Amniotic stem cell (primary cell): ENCODE results near the gene MEGF10.

ENCODE experiments used
- DNase-seq: peaks from one replicate; lab custom pipeline; 2025; lab: John Stamatoyannopoulos, UW

Gene MEGF10

DNA sequence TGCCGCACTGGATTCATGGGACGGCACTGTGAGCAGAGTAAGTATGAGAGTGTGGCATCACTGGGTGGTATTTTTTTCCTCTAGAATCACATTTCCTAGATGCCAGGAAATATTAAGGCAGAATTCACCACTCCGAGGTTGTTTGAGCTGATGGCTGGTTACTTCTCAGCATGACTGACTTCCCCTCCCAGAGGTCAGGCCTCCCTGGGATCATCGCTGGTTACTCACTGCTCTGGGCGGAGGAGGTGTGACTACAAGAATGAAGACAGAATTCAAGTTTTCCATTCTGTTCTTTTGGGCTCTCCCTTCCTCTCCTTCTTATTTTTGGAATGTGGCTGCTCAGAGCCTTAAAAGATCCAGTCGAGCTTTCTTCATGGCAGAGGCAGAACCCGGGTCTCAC lies 150.2 kb downstream of the MEGF10 start:
- DNase-seq: no peak

- peak; percentile 36 for DNase-seq
Measured at GRCh38 chr5:127441799-127442484, 151.3 kb downstream of the MEGF10 start.

- no peak for DNase-seq
Measured at GRCh38 chr5:127444171-127444570, 153.6 kb downstream of the MEGF10 start.

DNA sequence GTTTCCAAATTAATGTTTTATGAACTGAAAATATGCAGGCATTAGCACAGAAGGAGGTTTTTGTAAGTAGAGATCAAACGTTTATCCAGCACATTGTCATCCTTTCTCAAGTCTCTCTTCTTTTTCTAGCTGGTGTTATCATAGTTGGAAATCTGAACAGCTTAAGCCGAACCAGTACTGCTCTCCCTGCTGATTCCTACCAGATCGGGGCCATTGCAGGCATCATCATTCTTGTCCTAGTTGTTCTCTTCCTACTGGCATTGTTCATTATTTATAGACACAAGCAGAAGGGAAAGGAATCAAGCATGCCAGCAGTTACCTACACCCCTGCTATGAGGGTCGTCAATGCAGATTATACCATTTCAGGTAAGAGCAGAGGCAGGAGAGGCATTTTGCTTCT lies 154.7 kb downstream of the MEGF10 start:
- no peak for DNase-seq

DNA sequence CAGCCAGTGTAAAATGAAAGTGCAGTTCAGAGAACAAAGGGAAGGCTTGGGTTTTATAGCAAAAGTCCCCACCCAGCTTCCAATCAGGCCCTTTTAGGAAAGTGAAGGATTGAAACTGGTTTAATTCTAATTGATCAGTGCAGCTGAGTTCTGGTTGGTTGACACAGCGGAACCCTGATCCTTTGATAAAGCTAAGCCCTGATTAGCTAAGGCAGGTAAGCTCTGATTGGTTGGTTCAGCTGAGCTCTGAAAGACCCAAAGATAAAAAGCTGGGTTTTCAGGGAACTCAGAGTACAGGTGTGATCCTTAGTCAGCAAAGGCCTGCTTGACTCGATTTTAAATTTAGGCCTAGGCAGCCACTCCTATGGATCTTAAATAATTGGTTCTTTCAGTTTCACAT lies 156.0 kb downstream of the MEGF10 start:
- DNase-seq: no peak

- DNase-seq: peak; percentile 78
Measured at GRCh38 chr5:127447827-127448226, 157.2 kb downstream of the MEGF10 start.

DNA sequence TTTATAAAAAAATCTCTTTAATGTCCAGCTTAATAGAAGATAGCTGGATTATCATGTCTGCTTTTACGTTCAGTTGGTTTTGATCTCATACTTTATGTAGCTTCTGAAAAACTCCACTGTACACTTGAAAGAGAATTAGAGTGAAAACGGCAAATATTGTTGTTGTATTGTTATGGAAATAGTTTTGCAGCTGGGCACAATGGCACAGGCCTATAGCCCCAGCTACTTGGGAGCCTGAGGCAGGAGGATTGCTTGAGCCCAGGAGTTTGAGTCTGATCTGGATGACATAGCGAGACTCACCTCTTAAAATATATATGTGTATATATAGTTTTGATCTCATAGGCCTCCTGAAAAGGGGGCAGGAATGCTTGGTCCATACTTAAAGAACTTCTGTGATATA lies 159.4 kb downstream of the MEGF10 start:
- no peak for DNase-seq

DNA sequence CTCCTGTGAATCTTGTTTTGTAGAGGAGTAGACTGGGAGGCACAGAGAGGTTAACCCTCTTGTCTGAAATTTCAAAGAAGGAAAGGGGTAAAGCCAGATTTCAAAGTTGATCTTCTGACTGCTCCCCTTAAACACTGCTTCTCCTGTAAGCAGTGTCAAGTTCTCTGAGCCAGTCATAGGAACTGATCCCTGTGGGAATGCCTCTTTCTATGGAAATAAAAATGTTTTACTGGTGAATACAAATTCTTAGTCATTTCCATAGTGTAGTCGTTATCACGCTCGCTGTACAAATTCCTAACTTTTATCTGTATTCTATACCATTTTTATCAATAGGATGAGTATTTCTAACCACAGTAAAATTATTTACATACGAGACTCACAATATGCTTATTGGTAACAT lies 160.5 kb downstream of the MEGF10 start:
- no peak for DNase-seq

DNA sequence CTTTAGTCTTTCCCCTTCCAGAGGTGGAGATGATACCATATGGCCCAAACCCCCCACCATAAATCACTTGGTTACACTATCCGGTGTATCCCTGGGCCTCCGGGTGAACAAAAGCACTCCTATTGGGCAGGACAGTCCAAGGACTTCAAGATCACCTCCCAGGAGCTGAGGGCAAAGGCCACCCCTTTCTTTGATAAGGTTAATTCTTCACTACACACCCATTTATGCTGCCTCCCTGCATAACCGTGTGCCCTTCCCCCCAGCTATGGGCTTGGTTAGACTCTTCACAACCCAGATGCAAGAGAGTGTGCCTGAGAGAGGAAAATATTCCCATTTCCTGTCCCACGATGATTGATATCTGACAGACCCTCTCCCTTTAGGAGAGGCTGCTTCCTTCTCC lies 162.0 kb downstream of the MEGF10 start:
- DNase-seq: no peak

DNA sequence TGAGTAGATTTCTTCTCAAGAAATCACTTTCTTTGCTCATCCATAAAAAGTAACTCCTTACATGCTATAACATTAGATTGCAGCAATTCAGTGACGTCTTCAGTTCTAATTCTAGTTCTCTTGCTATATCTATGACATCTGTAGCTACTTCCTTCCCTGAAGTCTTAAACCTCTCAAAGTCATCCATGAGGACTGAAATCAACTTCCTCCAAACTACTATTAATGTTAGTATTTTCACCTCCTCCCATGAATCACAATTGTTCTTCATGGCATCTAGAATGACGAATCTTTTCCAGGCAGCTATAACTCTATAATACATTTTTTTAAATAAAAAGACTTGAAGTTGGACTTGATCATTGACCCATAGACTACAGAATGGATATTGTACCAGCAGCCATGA lies 180.6 kb downstream of the MEGF10 start:
- no peak for DNase-seq

DNA sequence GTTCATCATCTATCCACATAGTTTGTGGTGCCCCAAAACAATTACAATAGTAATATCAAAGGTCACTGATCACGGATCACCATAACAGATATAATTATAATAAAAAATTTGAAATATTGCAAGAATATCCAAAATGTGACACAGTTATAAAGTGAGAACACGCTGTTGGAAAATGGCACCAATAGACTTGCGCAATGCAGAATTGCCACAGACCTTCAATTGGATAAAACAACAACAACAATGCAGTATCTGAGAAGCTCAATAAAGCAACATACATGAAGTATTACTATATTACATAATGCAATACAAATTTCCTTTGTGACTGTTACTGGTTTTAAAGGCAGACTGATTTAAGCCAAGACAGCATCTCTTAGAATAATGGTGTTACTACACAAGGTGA lies 182.1 kb downstream of the MEGF10 start:
- no peak for DNase-seq

DNA sequence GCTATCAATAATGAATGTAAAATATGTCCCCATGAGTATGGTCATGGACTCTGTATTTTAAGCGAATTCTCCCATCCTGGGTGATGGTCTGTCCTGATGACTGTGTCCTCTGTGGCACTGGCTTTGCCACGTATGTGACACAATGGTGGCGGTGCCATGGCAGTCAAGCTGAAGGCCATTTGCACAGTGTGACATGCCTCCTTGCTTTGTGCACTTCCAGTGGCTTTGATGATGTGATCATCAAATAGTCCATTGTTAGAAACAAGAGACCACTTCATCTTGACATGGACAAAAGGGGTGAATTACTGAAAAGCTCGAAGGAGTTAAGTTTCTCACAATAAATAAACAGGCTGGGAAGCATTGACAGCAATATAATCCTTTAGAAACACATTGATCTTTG lies 195.9 kb downstream of the MEGF10 start:
- no peak for DNase-seq

DNA sequence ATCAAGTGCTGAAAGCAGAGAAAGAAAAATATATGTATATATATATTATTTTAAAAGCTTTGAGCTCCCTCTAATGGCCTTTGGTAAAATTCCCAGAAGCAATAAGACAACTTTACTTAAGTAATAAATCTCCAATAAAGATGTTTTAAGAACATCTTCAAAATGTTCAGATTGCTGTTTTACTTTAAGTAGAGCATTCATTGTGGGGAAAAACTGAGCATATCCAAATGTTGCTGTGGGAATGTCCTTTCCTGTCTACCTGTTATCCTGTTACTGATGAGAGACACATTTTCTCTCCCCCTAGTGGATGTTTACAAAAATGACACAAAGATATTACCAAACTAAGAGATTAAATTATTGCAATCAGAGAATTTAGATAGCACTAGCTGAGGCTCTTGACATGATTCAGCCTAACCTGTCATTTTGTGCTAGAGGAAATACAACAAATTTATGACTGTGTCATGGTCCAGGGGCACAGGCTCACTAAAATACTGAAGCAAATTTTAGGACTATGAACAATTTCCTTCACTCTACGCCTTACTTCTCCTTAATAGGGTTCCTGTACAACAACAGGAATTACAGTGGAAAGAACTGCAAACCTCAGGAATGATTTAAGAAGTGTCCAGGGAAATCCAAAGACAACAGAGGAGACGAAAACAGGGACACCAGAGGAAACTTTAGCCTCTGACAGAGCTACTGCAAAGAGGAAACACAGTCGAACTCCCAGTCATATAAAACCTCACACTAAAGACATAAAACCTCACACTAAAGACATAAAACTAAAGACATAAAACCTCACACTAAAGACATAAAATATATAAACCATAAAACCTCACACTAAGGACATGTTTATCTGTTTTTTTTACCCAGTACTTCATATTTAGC lies 202.5 kb downstream of the MEGF10 start:
- peak; percentile 27 for DNase-seq

GRCh38 chr5:127498548-127498947 lies 208.0 kb downstream of the MEGF10 start:
- DNase-seq: no peak

GRCh38 chr5:127505905-127506304 lies 215.3 kb downstream of the MEGF10 start:
- no peak for DNase-seq

DNA sequence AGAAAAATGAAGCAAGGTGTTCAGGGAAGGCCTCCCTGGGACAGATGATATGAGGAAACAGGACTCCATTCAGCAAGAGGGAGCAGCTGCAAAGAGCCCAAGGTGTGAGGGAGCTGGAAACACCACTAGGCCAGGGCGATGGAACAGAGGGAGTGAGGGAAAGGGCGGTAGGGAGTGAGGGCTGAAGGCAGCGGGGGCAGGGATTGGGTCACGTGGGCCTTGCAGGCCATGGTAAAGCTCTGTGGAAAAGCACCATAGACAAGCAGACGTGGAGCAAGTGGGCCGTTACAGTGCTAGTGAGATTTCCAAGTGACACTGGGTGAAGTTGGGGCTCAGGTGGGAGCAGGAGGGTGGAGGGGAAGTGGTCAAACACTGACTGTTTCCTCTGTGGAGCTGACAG lies 216.0 kb downstream of the MEGF10 start:
- no peak for DNase-seq

DNA sequence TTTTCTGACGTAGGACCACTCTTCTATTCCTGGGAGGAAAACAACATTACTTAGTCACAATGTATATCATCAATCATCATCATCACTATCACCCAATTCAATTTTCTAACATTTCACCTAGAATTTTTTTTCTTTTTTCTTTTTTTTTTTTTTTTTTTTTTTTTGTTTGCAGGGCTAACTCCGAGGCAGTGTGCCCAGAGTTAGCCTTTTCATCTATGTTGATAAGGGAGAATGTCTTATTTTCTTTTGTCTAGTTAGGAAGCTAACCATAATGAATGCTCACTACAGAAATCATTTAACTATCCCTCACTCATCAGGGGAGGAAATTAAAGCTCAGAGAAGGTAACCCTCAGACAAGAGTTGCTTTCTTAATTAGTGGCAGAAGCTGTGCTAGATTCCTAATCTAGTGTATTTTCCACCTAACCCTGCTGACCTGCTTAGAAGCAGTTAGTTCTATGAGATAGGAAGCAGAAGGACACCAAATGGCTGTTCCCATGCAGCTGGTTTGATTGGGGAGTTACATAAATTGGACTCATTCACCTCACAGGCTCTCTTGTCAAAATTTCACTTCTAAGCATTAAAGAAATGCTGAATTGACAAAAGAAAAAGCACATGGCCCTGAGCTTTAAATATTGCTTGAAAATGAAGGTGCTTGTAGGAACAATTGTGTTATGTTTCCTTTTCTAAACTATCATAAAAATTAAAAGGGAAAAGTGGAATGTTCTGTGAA lies 218.2 kb downstream of the MEGF10 start:
- no peak for DNase-seq
